B cell (primary cell): ENCODE results near the gene ELMO1. TPM values are rescaled to one million over a fixed set of nuclear protein-coding genes. Genes with fewer than 3 reads are reported as not detected.

ENCODE experiments used
- ATAC-seq: fragments of 200-7000 bp; cut with Tn5 transposase; one replicate; pipeline ENCODE4 v1.10.0; 2021; ENCODE audit warnings: low read depth, mild to moderate bottlenecking, moderate number of reproducible peaks, moderate library complexity
- CTCF ChIA-PET: fragments of 350-600 bp; sonication (Branson Sonifier 250); formaldehyde crosslinking; loops from one replicate; lab custom pipeline; 2021; ENCODE audit warnings: antibody characterized with exemption, inconsistent platforms; lab: Charles Lee
- POLR2A ChIA-PET: fragments of 350-600 bp; sonication (Branson Sonifier 250); formaldehyde crosslinking; loops from one replicate; lab custom pipeline; 2021; ENCODE audit warnings: antibody characterized with exemption; lab: Charles Lee
- DNase-seq: peaks from one replicate; pipeline ENCODE4 v3.0.0; 2013
- H2AFZ ChIP-seq: 2 replicates; pipeline ENCODE4 v1.6.1; 2012; ENCODE audit warnings: mild to moderate bottlenecking, low read depth, low read length; ENCODE audit not compliant: insufficient read depth, poor library complexity, severe bottlenecking
- H3K27ac ChIP-seq, 2 donors: 1 replicate in 1 of 2; 2 replicates in 1 of 2; pipeline ENCODE4 v1.5.1; 2012 to 2013; ENCODE audit warnings: low read length in 2 of 2, mild to moderate bottlenecking in 2 of 2, moderate library complexity in 1 of 2
- H3K27me3 ChIP-seq, 4 experiments: fragments of 200-600 bp in 1 of 4; sonication (generic) in 1 of 4; replicated peaks in 1 of 4; 1 replicate in 2 of 4; 2 replicates in 2 of 4; pipeline versions ENCODE4 v1.6.1 to v1.7.0; 2013 to 2016; ENCODE audit warnings: low read length in 3 of 4, mild to moderate bottlenecking in 2 of 4, mixed read lengths in 1 of 4, moderate library complexity in 1 of 4; ENCODE audit not compliant: insufficient read depth in 4 of 4, control insufficient read depth in 3 of 4; ENCODE audit errors: control extremely low read depth in 1 of 4
- H3K36me3 ChIP-seq, 2 experiments: replicated peaks in 1 of 2; 1 replicate in 1 of 2; 2 replicates in 1 of 2; pipeline versions ENCODE4 v1.6.1 to v1.7.1; 2013; ENCODE audit warnings: low read length in 1 of 2; ENCODE audit not compliant: insufficient read depth in 2 of 2, control insufficient read depth in 1 of 2; ENCODE audit errors: control extremely low read depth in 1 of 2, extremely low read depth in 1 of 2
- H3K4me1 ChIP-seq, 2 donors: fragments of 200-600 bp in 1 of 2; sonication (generic) in 1 of 2; 1 replicate in 1 of 2; 2 replicates in 1 of 2; pipeline versions ENCODE4 v1.5.1 to v1.6.1; 2013 to 2017; ENCODE audit warnings: low read length in 2 of 2; ENCODE audit not compliant: control insufficient read depth in 2 of 2, insufficient read depth in 2 of 2
- H3K4me2 ChIP-seq: replicated peaks from 2 replicates; pipeline ENCODE3; 2012; ENCODE audit warnings: mild to moderate bottlenecking, low read depth, low read length; ENCODE audit not compliant: poor library complexity, severe bottlenecking
- H3K4me3 ChIP-seq, 5 experiments: fragments of 200-600 bp in 1 of 5; sonication (generic) in 1 of 5; 1 replicate in 3 of 5; 2 replicates in 2 of 5; pipeline versions ENCODE4 v1.5.1 to v1.7.0; 2011 to 2016; ENCODE audit warnings: low read length in 4 of 5, mild to moderate bottlenecking in 4 of 5, low read depth in 2 of 5, control low read depth in 1 of 5, moderate library complexity in 1 of 5; ENCODE audit not compliant: insufficient read depth in 1 of 5; ENCODE audit errors: control extremely low read depth in 1 of 5, extremely low read depth in 1 of 5
- H3K79me2 ChIP-seq: fragments of 200-600 bp; sonication (generic); one replicate; pipeline ENCODE4 v1.6.0; 2016; ENCODE audit warnings: low read length; ENCODE audit not compliant: control insufficient read depth, insufficient read depth
- H3K9ac ChIP-seq: fragments of 200-600 bp; sonication (generic); 2 replicates; pipeline ENCODE4 v1.6.1; 2017; ENCODE audit warnings: mild to moderate bottlenecking, low read length, moderate library complexity
- H3K9me3 ChIP-seq, 3 donors: one replicate each; pipeline versions ENCODE4 v1.6.1 to v1.7.1; 2013; ENCODE audit warnings: low read length in 2 of 3; ENCODE audit not compliant: control insufficient read depth in 2 of 3, insufficient read depth in 1 of 3; ENCODE audit errors: control extremely low read depth in 1 of 3
- H4K20me1 ChIP-seq: 2 replicates; pipeline ENCODE4 v1.6.0; 2012; ENCODE audit warnings: mild to moderate bottlenecking, low read length; ENCODE audit not compliant: insufficient read depth, control insufficient read depth, poor library complexity, severe bottlenecking
- H3K27ac Mint-ChIP-seq: one replicate; pipeline ENCODE4 v1.8.0; 2021; ENCODE audit warnings: mixed read lengths
- H3K27me3 Mint-ChIP-seq: one replicate; pipeline ENCODE4 v1.8.0; 2021; ENCODE audit warnings: mixed read lengths
- H3K4me1 Mint-ChIP-seq: one replicate; pipeline ENCODE4 v1.8.0; 2021; ENCODE audit warnings: mixed read lengths
- H3K4me3 Mint-ChIP-seq: one replicate; pipeline ENCODE4 v1.8.0; 2021; ENCODE audit warnings: mixed read lengths
- H3K9me3 Mint-ChIP-seq: one replicate; pipeline ENCODE4 v1.8.0; 2022; ENCODE audit warnings: mixed read lengths; ENCODE audit not compliant: insufficient read depth
- CTCF ChIP-seq: fragments of 200-600 bp; IDR thresholded peaks from one replicate; pipeline ENCODE4 v1.8.0; 2022; ENCODE audit warnings: antibody characterized with exemption, mild to moderate bottlenecking
- EZH2 ChIP-seq: IDR thresholded peaks from 2 replicates; pipeline ENCODE4 v1.6.1; 2012; ENCODE audit warnings: borderline replicate concordance, low read depth, mild to moderate bottlenecking, moderate library complexity, low read length; ENCODE audit not compliant: insufficient read depth, poor library complexity, severe bottlenecking
- whole genome bisulfite sequencing: methylation state at CpG from one replicate; pipeline ENCODE4 v1.1.5; 2013; ENCODE audit warnings: missing lambda C conversion rate; ENCODE audit not compliant: insufficient coverage; 5-methylcytosine and 5-hydroxymethylcytosine counted together
- intact Hi-C: fragments of 100-400 bp; cut with micrococcal nuclease; formaldehyde crosslinking; loops from one replicate; pipeline ENCODE4 v1.10.0; 2022
- polyA plus RNA-seq: library from polyadenylated mRNA; depleted of rRNA; stranded (reverse); fragments of >200 nt; gene quantifications from 2 replicates; pipeline ENCODE4 v1.2.3, GENCODE V29; 2012
- total RNA-seq, 2 donors: library from RNA; stranded (reverse); fragments of 120-200 nt in 1 of 2; gene quantifications; 1 replicate in 1 of 2; 2 replicates in 1 of 2; pipeline versions ENCODE4 v1.2.3 to v1.2.4, GENCODE V29; 2013 to 2022

The ELMO1 gene
- total and polyA plus RNA-seq, 2 donors (not counting 1 experiment from before 2014, with no cell fraction given), result 44.7 to 177 TPM

DNA sequence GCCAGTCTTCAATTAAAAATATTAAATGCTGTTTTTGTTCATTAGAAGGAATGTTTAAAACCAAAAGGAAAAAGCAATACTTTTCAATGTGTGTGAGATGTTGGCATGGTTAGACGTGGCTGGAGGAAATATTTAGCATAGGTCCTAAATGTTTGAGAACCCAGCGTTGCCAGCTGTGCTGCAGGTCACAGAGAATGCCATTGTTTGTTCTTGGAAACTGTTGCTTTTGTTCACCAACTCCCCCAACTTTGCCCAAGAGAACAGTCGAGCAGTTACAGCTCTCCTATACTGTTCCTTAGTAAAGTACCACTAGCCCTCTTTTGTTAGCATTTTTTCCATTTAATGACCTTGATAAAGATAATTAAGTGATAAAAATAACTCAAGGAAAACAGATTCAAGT is 44.5 kb upstream of the ELMO1 start:
- Histone ChIP-seq H3K36me3 (no peaks in the 10 kb centered on the region), H3K4me2 (no peak overlapping the region), H3K4me1 (no peaks in the 10 kb centered on the region), H3K27ac (no peak overlapping the region), H3K79me2 (no peaks in the 10 kb centered on the region), H3K27me3 (no peaks in the 10 kb centered on the region), H2AFZ (no peak overlapping the region), H3K9ac (no peak overlapping the region), H3K9me3 (peaks cover 0 to 8% (median 1%) of the 10 kb centered on the region in 3 donors), H4K20me1 (no peaks in the 10 kb centered on the region), H3K4me3 (no peak overlapping the region)
- no peak overlapping the region for H3K27ac Mint-ChIP-seq
- DNase-seq (no peak), ATAC-seq (no peak)
- ChIA-PET CTCF (interaction anchor here (0.6 to 8.2 kb wide), 6 partner anchors 13 to 284 kb away, joined by 3 to 119 read pairs (median 9); no protein-coding TSS in a partner anchor), POLR2A (no interaction called here)
- WGBS, result 86% methylated on average over 1 of the region's 3 CpGs
- no peaks in the 10 kb centered on the region for H3K4me1 Mint-ChIP-seq
- H3K4me3 Mint-ChIP-seq, result no peak overlapping the region
- TF ChIP-seq CTCF, result no peak
- no peak for TF ChIP-seq EZH2
- intact Hi-C loops, result no loop called here
- no peaks in the 10 kb centered on the region for H3K27me3 Mint-ChIP-seq
- H3K9me3 Mint-ChIP-seq, result no peaks in the 10 kb centered on the region

DNA sequence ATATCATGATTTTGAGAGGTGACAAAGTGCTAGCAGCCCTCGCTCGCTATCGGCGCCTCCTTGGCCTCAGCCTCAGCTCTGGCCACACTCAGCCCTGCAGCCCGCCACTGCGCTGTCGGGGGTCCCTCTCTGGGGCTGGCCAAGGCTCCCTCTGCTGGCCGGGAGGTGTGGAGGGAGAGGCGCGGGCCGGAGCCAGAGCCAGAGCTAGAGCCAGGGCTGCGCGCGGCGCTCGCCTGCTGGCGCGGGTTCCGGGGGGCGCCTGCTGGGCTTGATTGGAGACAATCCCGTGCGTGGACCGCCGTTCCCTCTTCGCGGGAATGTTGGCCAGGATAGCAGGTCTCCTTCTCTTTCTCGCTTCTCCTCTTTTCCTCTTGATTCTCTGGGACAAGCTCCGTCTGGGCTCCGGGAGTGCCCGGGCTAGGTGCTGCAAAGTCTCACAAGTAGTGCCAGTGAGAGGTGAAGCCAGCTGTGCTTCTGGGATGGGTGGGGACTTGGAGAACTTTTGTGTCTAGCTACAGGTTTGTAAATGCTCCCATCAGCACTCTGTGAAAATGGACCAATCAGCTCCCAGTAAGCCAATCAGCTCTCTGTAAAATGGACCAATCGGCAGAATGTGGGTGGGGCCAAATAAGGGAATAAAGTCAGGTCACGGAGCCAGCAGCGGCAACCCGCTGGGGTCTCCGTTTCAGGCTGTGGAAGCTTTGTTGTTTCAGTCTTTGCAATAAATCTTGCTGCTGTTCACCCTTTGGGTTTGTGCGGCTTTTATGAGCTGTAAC is 43.4 kb upstream of the ELMO1 start:
- DNase-seq (no peak), ATAC-seq (no peak)
- whole genome bisulfite sequencing, result 96% methylated on average over 33 of the region's 36 CpGs
- Histone ChIP-seq H3K27ac (no peak overlapping the region), H3K79me2 (no peaks in the 10 kb centered on the region), H3K9me3 (peaks cover 0 to 8% (median 5%) of the 10 kb centered on the region in 3 donors), H3K4me3 (peak overlapping the region in 1 of 5 experiments; percentile 11), H3K36me3 (no peaks in the 10 kb centered on the region), H2AFZ (no peak overlapping the region), H3K27me3 (no peaks in the 10 kb centered on the region), H3K4me2 (no peak overlapping the region), H3K4me1 (no peaks in the 10 kb centered on the region), H3K9ac (no peak overlapping the region), H4K20me1 (no peaks in the 10 kb centered on the region)
- Mint-ChIP-seq H3K27ac (no peak overlapping the region), H3K4me3 (no peak overlapping the region), H3K27me3 (no peaks in the 10 kb centered on the region), H3K9me3 (no peaks in the 10 kb centered on the region), H3K4me1 (no peaks in the 10 kb centered on the region)
- ChIA-PET CTCF (interaction anchor here (1.0 to 8.2 kb wide), 6 partner anchors 9 to 283 kb away, joined by 4 to 119 read pairs (median 9); no protein-coding TSS in a partner anchor), POLR2A (no interaction called here)
- TF ChIP-seq EZH2, result no peak
- no peak for TF ChIP-seq CTCF
- intact Hi-C loops, result no loop called here
